SKM-1 treated with dmso at 0.1 percent for 144 hours (cell line): Measurements from ENCODE around the gene SSTR5.

Experiments
- DNase-seq: peaks from one replicate; lab custom pipeline; 2025; ENCODE audit not compliant: unreplicated experiment; lab: John Stamatoyannopoulos, UW

The SSTR5 gene

GRCh38 chr16:1102921-1103635 is 30.5 kb downstream of the SSTR5 start:
- DNase-seq = peak; percentile 3

GRCh38 chr16:1103636-1103980 is 31.1 kb downstream of the SSTR5 start:
- DNase-seq = no peak

GRCh38 chr16:1105888-1106620 is 33.5 kb downstream of the SSTR5 start:
- peak; percentile 1 for DNase-seq

- DNase-seq = no peak
Measured at GRCh38 chr16:1106659-1107058, 34.1 kb downstream of the SSTR5 start.

- DNase-seq = no peak
Measured at GRCh38 chr16:1107141-1107540, 34.6 kb downstream of the SSTR5 start.

GRCh38 chr16:1107731-1108130 is 35.2 kb downstream of the SSTR5 start:
- no peak for DNase-seq

GRCh38 chr16:1108299-1109252 is 36.0 kb downstream of the SSTR5 start:
- no peak for DNase-seq

- no peak for DNase-seq
Measured at GRCh38 chr16:1109648-1110047, 37.1 kb downstream of the SSTR5 start.

GRCh38 chr16:1112506-1113184 is 40.1 kb downstream of the SSTR5 start:
- DNase-seq = no peak

- DNase-seq = no peak
Measured at GRCh38 chr16:1113489-1113888, 40.9 kb downstream of the SSTR5 start.

GRCh38 chr16:1113889-1114526 is 41.5 kb downstream of the SSTR5 start:
- DNase-seq = no peak

- DNase-seq = no peak
Measured at GRCh38 chr16:1116693-1117077, 44.1 kb downstream of the SSTR5 start.

- DNase-seq = no peak
Measured at GRCh38 chr16:1117176-1117900, 44.8 kb downstream of the SSTR5 start.

- no peak for DNase-seq
Measured at GRCh38 chr16:1117926-1118325, 45.4 kb downstream of the SSTR5 start.

GRCh38 chr16:1119129-1119528 is 46.6 kb downstream of the SSTR5 start:
- DNase-seq = no peak

GRCh38 chr16:1119766-1120576 is 47.4 kb downstream of the SSTR5 start:
- DNase-seq = no peak

GRCh38 chr16:1120577-1120941 is 48.0 kb downstream of the SSTR5 start:
- no peak for DNase-seq

- DNase-seq = no peak
Measured at GRCh38 chr16:1121009-1121408, 48.5 kb downstream of the SSTR5 start.
